ENCODE data around the gene CDK15. TPM values are rescaled to one million over a fixed set of nuclear protein-coding genes. Genes with fewer than 3 reads are reported as not detected.
A peak's percentile ranks its signal among the peaks of the same experiment; 100 is the strongest.

Gene CDK15
- total and polyA plus RNA-seq, 9 of the 15 experiments (the other 6 are each of a cell fraction or from before 2014, with no cell fraction given), result not detected

DNA sequence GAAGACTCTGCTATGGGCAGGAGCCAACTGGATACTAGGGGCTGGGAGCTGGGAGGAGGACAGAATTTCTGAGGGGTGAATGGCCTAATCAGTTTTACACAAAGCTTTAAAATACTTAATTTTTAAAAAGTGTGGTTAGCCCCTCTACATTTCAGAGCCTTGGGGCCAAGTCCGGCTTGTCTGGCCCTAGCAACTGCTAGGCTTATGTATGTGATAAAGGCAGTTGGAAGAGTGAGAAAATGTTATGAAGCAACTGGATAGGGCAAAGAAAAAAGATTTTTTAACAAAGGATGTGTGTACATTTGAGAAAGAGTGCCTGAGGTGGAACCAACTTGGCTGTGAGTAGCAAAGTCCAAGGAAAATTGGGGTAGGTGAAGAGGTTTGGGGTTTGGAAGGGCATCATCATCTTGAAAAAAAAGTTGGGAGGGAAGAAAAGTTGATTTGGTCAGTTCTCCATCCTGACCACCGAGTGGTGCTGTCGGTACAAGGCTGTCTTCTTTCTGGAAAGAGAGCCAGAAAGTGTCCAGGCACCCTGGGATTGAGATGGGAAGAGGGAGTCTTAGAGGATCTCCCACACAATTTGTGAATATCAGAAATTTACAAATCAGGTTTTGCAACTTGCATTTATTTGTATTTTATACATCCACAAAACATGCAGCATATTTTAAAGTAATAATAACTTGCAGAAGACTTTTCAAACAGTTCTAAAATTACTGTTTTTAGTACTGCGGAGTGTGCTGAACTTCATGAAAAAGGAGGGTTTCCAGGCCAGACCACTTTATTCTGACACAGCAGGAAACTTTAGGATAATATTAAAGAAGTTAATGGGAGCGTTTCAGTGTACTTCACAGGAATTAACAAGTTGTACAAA lies 10.5 kb upstream of the CDK15 start:
- Histone ChIP-seq H3K79me2 (ENCODE audit: control insufficient read depth, insufficient read depth, low read length) (no peaks in the 10 kb centered on the region), H3K4me1 (replicated peaks in 1 of 2; ENCODE audit: control insufficient read depth in 2 of 2, insufficient read depth in 2 of 2, low read length in 2 of 2) (no peaks in the 10 kb centered on the region; a peak in 1 of 5 replicates), H3K9ac (ENCODE audit: insufficient read depth in 1 of 2, low read depth in 2 of 2, low read length in 2 of 2) (no peak overlapping the region), H3K4me3 (no peak overlapping the region), H4K20me1 (replicated peaks; ENCODE audit: control insufficient read depth, insufficient read depth, low read length) (no peaks in the 10 kb centered on the region), H3K9me1 (ENCODE audit: control insufficient read depth, insufficient read depth, low read length) (no peaks in the 10 kb centered on the region), H3K9me3 (replicated peaks; ENCODE audit: control insufficient read depth, insufficient read depth, low read depth, low read length) (no peaks in the 10 kb centered on the region), H2AFZ (ENCODE audit: low read depth, low read length) (no peak overlapping the region), H3K27me3 (ENCODE audit: control insufficient read depth in 2 of 2, insufficient read depth in 2 of 2, low read length in 2 of 2) (no peaks in the 10 kb centered on the region), H3K36me3 (ENCODE audit: control insufficient read depth, insufficient read depth, low read length) (no peaks in the 10 kb centered on the region), H3K27ac (ENCODE audit: extremely low read depth, low read depth, low read length) (no peak overlapping the region), H3K4me2 (ENCODE audit: insufficient read depth, low read length) (no peak overlapping the region)
- 20% methylated on average over 5 of the region's 5 CpGs for WGBS (ENCODE audit: insufficient coverage, low coverage, missing lambda C conversion rate)
- no TSS peak for BruUV-seq (replicated peaks)
- intact Hi-C loops (cut with micrococcal nuclease) (loop anchor here (2.0 to 5.0 kb wide), 2 partner anchors 61 to 383 kb away; no protein-coding TSS in a partner anchor), in situ Hi-C loops (cut with MboI) (no loop called here)
- peak; percentile 34 to 47 (median 44) for DNase-seq (ENCODE audit: extremely low read depth in 1 of 4, low spot score in 3 of 4)
- peak; percentile 76 for ATAC-seq
- ChIA-PET POLR2A (no interaction called here), CTCF (ENCODE audit: low intra/inter-chr PET ratio) (interaction anchor here (1.3 kb wide), 1 partner anchor 383 kb away, joined by 4 read pairs; no protein-coding TSS in a partner anchor)
- peak; percentile 86 for FAIRE-seq
- TF ChIP-seq NFIC (IDR thresholded peaks at IDR 0.05) (no peak), POLR2B (IDR thresholded peaks at IDR 0.05; ENCODE audit: low read depth, partially characterized antibody) (no peak), ZNF384 (IDR thresholded peaks at IDR 0.05; ENCODE audit: low read depth, low read length) (peak; percentile 36; the same call in 1 of the 2 replicates), U2AF2 (optimal IDR thresholded peaks at IDR 0.05; ENCODE audit: low read depth, low read length) (no peak), POLR2AphosphoS2 (IDR thresholded peaks at IDR 0.05; ENCODE audit: low read length) (no peak), SMC3 (conservative IDR thresholded peaks at IDR 0.05; ENCODE audit: insufficient read depth, low read depth, low read length) (peak; percentile 49; the same call in 1 of the 2 replicates), NCOA6 (IDR thresholded peaks at IDR 0.05) (no peak), RBBP5 (IDR thresholded peaks at IDR 0.05; ENCODE audit: borderline replicate concordance, insufficient read depth, low read length, poor library complexity, severe bottlenecking) (no peak)
- TF ChIP-seq, protein P1, sequence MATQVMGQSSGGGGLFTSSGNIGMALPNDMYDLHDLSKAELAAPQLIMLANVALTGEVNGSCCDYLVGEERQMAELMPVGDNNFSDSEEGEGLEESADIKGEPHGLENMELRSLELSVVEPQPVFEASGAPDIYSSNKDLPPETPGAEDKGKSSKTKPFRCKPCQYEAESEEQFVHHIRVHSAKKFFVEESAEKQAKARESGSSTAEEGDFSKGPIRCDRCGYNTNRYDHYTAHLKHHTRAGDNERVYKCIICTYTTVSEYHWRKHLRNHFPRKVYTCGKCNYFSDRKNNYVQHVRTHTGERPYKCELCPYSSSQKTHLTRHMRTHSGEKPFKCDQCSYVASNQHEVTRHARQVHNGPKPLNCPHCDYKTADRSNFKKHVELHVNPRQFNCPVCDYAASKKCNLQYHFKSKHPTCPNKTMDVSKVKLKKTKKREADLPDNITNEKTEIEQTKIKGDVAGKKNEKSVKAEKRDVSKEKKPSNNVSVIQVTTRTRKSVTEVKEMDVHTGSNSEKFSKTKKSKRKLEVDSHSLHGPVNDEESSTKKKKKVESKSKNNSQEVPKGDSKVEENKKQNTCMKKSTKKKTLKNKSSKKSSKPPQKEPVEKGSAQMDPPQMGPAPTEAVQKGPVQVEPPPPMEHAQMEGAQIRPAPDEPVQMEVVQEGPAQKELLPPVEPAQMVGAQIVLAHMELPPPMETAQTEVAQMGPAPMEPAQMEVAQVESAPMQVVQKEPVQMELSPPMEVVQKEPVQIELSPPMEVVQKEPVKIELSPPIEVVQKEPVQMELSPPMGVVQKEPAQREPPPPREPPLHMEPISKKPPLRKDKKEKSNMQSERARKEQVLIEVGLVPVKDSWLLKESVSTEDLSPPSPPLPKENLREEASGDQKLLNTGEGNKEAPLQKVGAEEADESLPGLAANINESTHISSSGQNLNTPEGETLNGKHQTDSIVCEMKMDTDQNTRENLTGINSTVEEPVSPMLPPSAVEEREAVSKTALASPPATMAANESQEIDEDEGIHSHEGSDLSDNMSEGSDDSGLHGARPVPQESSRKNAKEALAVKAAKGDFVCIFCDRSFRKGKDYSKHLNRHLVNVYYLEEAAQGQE (IDR thresholded peaks at IDR 0.05; ENCODE audit: borderline replicate concordance), result peak; percentile 40; the same call in 1 of the 2 replicates
- TF ChIP-seq, protein P1 (CRISPR knock-in tag; IDR thresholded peaks at IDR 0.05; ENCODE audit: low read depth), result no peak
- TF ChIP-seq, protein P2, sequence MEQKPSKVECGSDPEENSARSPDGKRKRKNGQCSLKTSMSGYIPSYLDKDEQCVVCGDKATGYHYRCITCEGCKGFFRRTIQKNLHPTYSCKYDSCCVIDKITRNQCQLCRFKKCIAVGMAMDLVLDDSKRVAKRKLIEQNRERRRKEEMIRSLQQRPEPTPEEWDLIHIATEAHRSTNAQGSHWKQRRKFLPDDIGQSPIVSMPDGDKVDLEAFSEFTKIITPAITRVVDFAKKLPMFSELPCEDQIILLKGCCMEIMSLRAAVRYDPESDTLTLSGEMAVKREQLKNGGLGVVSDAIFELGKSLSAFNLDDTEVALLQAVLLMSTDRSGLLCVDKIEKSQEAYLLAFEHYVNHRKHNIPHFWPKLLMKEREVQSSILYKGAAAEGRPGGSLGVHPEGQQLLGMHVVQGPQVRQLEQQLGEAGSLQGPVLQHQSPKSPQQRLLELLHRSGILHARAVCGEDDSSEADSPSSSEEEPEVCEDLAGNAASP (IDR thresholded peaks at IDR 0.05), result no peak
- TF ChIP-seq, protein P3, sequence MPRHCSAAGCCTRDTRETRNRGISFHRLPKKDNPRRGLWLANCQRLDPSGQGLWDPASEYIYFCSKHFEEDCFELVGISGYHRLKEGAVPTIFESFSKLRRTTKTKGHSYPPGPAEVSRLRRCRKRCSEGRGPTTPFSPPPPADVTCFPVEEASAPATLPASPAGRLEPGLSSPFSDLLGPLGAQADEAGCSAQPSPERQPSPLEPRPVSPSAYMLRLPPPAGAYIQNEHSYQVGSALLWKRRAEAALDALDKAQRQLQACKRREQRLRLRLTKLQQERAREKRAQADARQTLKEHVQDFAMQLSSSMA (CRISPR knock-in tag; IDR thresholded peaks at IDR 0.05), result no peak

All from K562 (cell line).